HepG2 (cell line): ENCODE data around the gene BCAS1. TPM values are rescaled to one million over a fixed set of nuclear protein-coding genes. Genes with fewer than 3 reads are reported as not detected.

Source experiments
- AGO1 ChIP-seq: fragments of 200-400 bp; formaldehyde crosslinking; IDR thresholded peaks from 2 replicates; pipeline ENCODE4 v1.6.1; 2017; ENCODE audit warnings: mild to moderate bottlenecking, low read depth, low read length, moderate library complexity; ENCODE audit not compliant: poor library complexity, severe bottlenecking
- ARHGAP35 ChIP-seq: sonication (generic); formaldehyde crosslinking; IDR thresholded peaks from 2 replicates; pipeline ENCODE4 v1.9.0; 2022; ENCODE audit warnings: mild to moderate bottlenecking, inconsistent platforms, moderate library complexity, missing genetic modification reagents, borderline replicate concordance
- ARNT2 ChIP-seq: sonication (generic); formaldehyde crosslinking; IDR thresholded peaks from 2 replicates; pipeline ENCODE4 v1.8.0; 2022; ENCODE audit warnings: mild to moderate bottlenecking, low read depth, missing genetic modification reagents, moderate library complexity
- ATF2 ChIP-seq: sonication (generic); formaldehyde crosslinking; IDR thresholded peaks from 2 replicates; pipeline ENCODE4 v1.4.0; 2020; ENCODE audit warnings: missing genetic modification reagents
- CENPX ChIP-seq: sonication (generic); formaldehyde crosslinking; IDR thresholded peaks from 2 replicates; pipeline ENCODE4 v1.9.0; 2021; ENCODE audit warnings: mild to moderate bottlenecking, missing genetic modification reagents, moderate library complexity
- HDAC1 ChIP-seq: sonication (generic); formaldehyde crosslinking; IDR thresholded peaks from 2 replicates; pipeline ENCODE4 v1.5.1; 2020; ENCODE audit warnings: mild to moderate bottlenecking, missing genetic modification reagents
- HHEX ChIP-seq: IDR thresholded peaks from 2 replicates; pipeline ENCODE4 v1.6.1; 2016; ENCODE audit warnings: control low read depth
- IRX3 ChIP-seq: sonication (generic); formaldehyde crosslinking; IDR thresholded peaks from 2 replicates; pipeline ENCODE4 v1.8.1; 2023; ENCODE audit warnings: mild to moderate bottlenecking, low read depth, missing genetic modification reagents, borderline replicate concordance
- KAT7 ChIP-seq: IDR thresholded peaks from 2 replicates; pipeline ENCODE4 v1.6.1; 2018; ENCODE audit warnings: borderline replicate concordance, missing compliant biosample characterization
- MBD4 ChIP-seq: IDR thresholded peaks from 2 replicates; pipeline ENCODE4 v1.6.1; 2012; ENCODE audit warnings: low read length, inconsistent platforms, borderline replicate concordance
- MIER3 ChIP-seq: IDR thresholded peaks from 2 replicates; pipeline ENCODE4 v1.6.1; 2016; ENCODE audit warnings: missing compliant biosample characterization, borderline replicate concordance
- NCOR1 ChIP-seq: fragments of 200-600 bp; sonication (generic); IDR thresholded peaks from 2 replicates; pipeline ENCODE4 v1.7.0; 2017; ENCODE audit warnings: antibody characterized with exemption, low read length, borderline replicate concordance
- NFYC ChIP-seq: IDR thresholded peaks from 2 replicates; pipeline ENCODE4 v1.6.1; 2016; ENCODE audit warnings: missing genetic modification reagents, missing compliant biosample characterization
- RCOR2 ChIP-seq: IDR thresholded peaks from 2 replicates; pipeline ENCODE4 v1.6.1; 2016; ENCODE audit warnings: missing biosample characterization, missing genetic modification reagents
- RXRB ChIP-seq: IDR thresholded peaks from 2 replicates; pipeline ENCODE4 v1.6.1; 2016; ENCODE audit warnings: borderline replicate concordance, missing genetic modification reagents, missing compliant biosample characterization
- SP140L ChIP-seq: sonication (generic); formaldehyde crosslinking; IDR thresholded peaks from 2 replicates; pipeline ENCODE4 v1.4.0; 2020; ENCODE audit warnings: missing genetic modification reagents, borderline replicate concordance
- TBL1XR1 ChIP-seq: fragments of 150-350 bp; IDR thresholded peaks from 2 replicates; pipeline ENCODE4 v1.6.1; 2014; ENCODE audit warnings: borderline replicate concordance, low read length; ENCODE audit not compliant: partially characterized antibody
- TGIF2 ChIP-seq: IDR thresholded peaks from 2 replicates; pipeline ENCODE4 v1.6.1; 2016; ENCODE audit warnings: control low read depth, missing compliant biosample characterization
- ZGPAT ChIP-seq: IDR thresholded peaks from 2 replicates; pipeline ENCODE4 v1.6.1; 2016; ENCODE audit warnings: mild to moderate bottlenecking
- ZNF547 ChIP-seq: sonication (generic); formaldehyde crosslinking; IDR thresholded peaks from 2 replicates; pipeline ENCODE4 v1.5.1; 2020; ENCODE audit warnings: mild to moderate bottlenecking, missing genetic modification reagents
- ZNF792 ChIP-seq: IDR thresholded peaks from 2 replicates; pipeline ENCODE4 v1.6.1; 2016
- polyA plus RNA-seq, 8 experiments: library from polyadenylated mRNA; depleted of rRNA in 3 of 8; stranded (reverse) in 7 of 8; unstranded in 1 of 8; fragments of >200 nt; fragmentation: Illumina TruSeq in 4 of 8; extraction: Trizol in 4 of 8; gene quantifications; 2 replicates each; pipeline versions ENCODE4 v1.2.1 to v1.2.3, GENCODE V29; 2011 to 2016; ENCODE audit warnings: low read depth in 4 of 8, missing spikeins in 1 of 8, mixed read lengths in 1 of 8; ENCODE audit not compliant: insufficient read depth in 1 of 8
- total RNA-seq, 5 experiments: library from RNA; depleted of rRNA; stranded (reverse); fragments of >200 nt; fragmentation: Illumina TruSeq; extraction: Trizol; gene quantifications; 2 replicates each; pipeline ENCODE4 v1.2.3, GENCODE V29; 2016; ENCODE audit warnings: low read depth in 1 of 5

Gene BCAS1
- total and polyA plus RNA-seq, 2 of the 13 experiments (the other 11 are each of a cell fraction or from before 2014, with no cell fraction given): 0.55 to 0.91 TPM

DNA sequence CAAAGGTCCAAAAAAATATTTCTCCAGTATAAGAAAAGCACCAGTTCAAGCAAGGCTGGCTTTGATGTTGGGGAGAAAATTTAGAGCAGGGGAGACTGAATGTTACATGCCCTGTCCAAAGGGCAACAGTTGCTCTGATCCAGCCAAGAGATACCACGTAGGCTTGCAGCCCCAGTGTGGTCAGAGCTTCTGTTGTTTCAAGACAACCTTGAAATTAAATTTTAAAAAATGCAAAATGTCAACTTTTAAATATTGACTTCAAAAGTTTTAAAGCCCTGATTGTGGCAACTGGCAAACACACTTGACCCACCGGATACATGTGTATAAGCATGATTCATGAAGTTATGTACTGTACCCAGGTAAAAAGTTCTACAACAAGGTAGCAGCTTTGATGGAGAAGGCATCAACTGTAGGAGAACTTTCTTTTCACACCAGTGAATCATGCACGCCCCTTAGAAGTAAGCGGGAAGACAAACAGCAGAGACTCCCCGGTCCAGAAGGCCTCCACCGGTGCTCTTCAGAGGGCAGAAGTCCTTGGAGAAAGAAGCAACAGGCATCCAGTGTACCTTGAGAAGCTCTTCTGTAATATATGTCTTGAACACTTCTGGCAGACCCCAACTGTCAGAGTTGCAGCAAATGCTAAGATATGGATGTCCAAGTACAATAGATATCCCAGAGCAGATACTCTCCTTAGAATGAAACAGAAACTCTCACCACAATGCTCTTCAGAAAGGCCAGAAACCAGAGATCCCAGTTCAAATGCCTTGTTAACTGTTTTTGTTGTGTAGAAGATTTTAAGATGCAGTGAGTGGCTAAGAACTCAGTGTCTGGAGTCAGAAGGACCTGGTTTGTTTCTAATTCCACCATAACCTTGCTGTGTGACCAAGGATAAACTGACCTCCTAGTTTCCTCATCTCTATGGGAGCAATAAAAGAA lies 115.4 kb downstream of the BCAS1 start (continued):
- no peak for TF ChIP-seq AGO1
- TF ChIP-seq ATF2 (CRISPR knock-in tag): peak; percentile 57
- TF ChIP-seq ARNT2 (CRISPR knock-in tag): no peak
- TF ChIP-seq TBL1XR1: peak; percentile 59
- peak; percentile 83 for TF ChIP-seq ZGPAT (CRISPR knock-in tag)
- TF ChIP-seq RCOR2 (CRISPR knock-in tag): peak; percentile 87; the same call in 1 of the 2 replicates
- peak; percentile 70; the same call in 1 of the 2 replicates for TF ChIP-seq MBD4
- 0 out of 2 replicates have a peak, but pooled peaks have one; percentile 37 for TF ChIP-seq TGIF2 (CRISPR knock-in tag)
- TF ChIP-seq HHEX (CRISPR knock-in tag): peak; percentile 36; the same call in 1 of the 2 replicates
- peak; percentile 65; the same call in 1 of the 2 replicates for TF ChIP-seq MIER3
- peak; percentile 68; the same call in 1 of the 2 replicates for TF ChIP-seq HDAC1
- TF ChIP-seq SP140L (CRISPR knock-in tag): no peak
- peak; percentile 70; the same call in 1 of the 2 replicates for TF ChIP-seq NCOR1
- 0 out of 2 replicates have a peak, but pooled peaks have one; percentile 10 for TF ChIP-seq KAT7 (CRISPR knock-in tag)
- TF ChIP-seq RXRB (CRISPR knock-in tag): peak; percentile 84
- no peak for TF ChIP-seq ARHGAP35 (CRISPR knock-in tag)
- no peak for TF ChIP-seq IRX3 (CRISPR knock-in tag)
- TF ChIP-seq NFYC (CRISPR knock-in tag): peak; percentile 23; the same call in 1 of the 2 replicates
- TF ChIP-seq ZNF547 (CRISPR knock-in tag): 0 out of 2 replicates have a peak, but pooled peaks have one; percentile 37
- TF ChIP-seq CENPX: no peak
- 0 out of 2 replicates have a peak, but pooled peaks have one; percentile 34 for TF ChIP-seq ZNF792
